Peyer's patch (tissue), 4 donors: ENCODE data around the gene DPYD. TPM values are rescaled to one million over a fixed set of nuclear protein-coding genes. Genes with fewer than 3 reads are reported as not detected.

Experiments
- DNase-seq, 3 donors: peaks; one replicate each; pipeline ENCODE4 v3.0.0-alpha.2; 2017 to 2019
- H3K27ac ChIP-seq, 4 donors: fragments of 200-600 bp; sonication (generic); one replicate each; pipeline ENCODE4 v1.5.1; 2016 to 2019
- H3K27me3 ChIP-seq, 2 donors: fragments of 200-600 bp; sonication (generic); one replicate each; pipeline ENCODE4 v1.5.1; 2019
- H3K36me3 ChIP-seq, 3 donors: fragments of 200-600 bp; sonication (generic); one replicate each; pipeline ENCODE4 v1.5.1; 2016 to 2019
- H3K4me1 ChIP-seq, 4 donors: fragments of 200-600 bp; sonication (generic); one replicate each; pipeline ENCODE4 v1.5.1; 2016 to 2019
- H3K4me3 ChIP-seq, 4 donors: fragments of 200-600 bp; sonication (generic); 1 replicate in 3 of 4; 2 replicates in 1 of 4; pipeline ENCODE4 v1.5.1; 2016 to 2019; ENCODE audit warnings: mild to moderate bottlenecking in 1 of 4
- H3K9me3 ChIP-seq, 4 donors: fragments of 200-600 bp; sonication (generic); one replicate each; pipeline ENCODE4 v1.5.1; 2016 to 2019; ENCODE audit warnings: mild to moderate bottlenecking in 1 of 4
- POLR2A ChIP-seq, 2 donors: fragments of 450-650 bp; IDR thresholded peaks; one replicate each; pipeline ENCODE4 v1.5.1; 2017; ENCODE audit warnings: antibody characterized with exemption in 2 of 2, mild to moderate bottlenecking in 2 of 2, moderate library complexity in 2 of 2
- total RNA-seq, 4 donors: library from RNA; depleted of rRNA; stranded (reverse); fragments of >200 nt; gene quantifications; one replicate each; pipeline ENCODE4 v1.1.0, GENCODE V29; 2016
- TF ChIP-seq, protein P1 (sequence below), 6 experiments: fragments of 450-650 bp in 4 of 6; fragments of 200-600 bp in 2 of 6; sonication (generic) in 1 of 6; IDR thresholded peaks; one replicate each; pipeline ENCODE4 v1.5.1; 2017 to 2019; ENCODE audit warnings: antibody characterized with exemption in 6 of 6, mild to moderate bottlenecking in 3 of 6, moderate library complexity in 1 of 6

DPYD gene
- total RNA-seq, 4 donors from 2014 or later, result 30.8 to 39.7 (median 36.4) TPM

- no peak for DNase-seq
- no peak overlapping the region for H3K4me3 ChIP-seq
- H3K27ac ChIP-seq, result no peak overlapping the region
- H3K27me3 ChIP-seq, result no peaks in the 10 kb centered on the region
- TF ChIP-seq, protein P1, sequence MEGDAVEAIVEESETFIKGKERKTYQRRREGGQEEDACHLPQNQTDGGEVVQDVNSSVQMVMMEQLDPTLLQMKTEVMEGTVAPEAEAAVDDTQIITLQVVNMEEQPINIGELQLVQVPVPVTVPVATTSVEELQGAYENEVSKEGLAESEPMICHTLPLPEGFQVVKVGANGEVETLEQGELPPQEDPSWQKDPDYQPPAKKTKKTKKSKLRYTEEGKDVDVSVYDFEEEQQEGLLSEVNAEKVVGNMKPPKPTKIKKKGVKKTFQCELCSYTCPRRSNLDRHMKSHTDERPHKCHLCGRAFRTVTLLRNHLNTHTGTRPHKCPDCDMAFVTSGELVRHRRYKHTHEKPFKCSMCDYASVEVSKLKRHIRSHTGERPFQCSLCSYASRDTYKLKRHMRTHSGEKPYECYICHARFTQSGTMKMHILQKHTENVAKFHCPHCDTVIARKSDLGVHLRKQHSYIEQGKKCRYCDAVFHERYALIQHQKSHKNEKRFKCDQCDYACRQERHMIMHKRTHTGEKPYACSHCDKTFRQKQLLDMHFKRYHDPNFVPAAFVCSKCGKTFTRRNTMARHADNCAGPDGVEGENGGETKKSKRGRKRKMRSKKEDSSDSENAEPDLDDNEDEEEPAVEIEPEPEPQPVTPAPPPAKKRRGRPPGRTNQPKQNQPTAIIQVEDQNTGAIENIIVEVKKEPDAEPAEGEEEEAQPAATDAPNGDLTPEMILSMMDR (IDR thresholded peaks at IDR 0.05), result no peak
- TF ChIP-seq POLR2A (IDR thresholded peaks at IDR 0.05), result no peak
- no peaks in the 10 kb centered on the region for H3K9me3 ChIP-seq
- no peaks in the 10 kb centered on the region for H3K36me3 ChIP-seq
- H3K4me1 ChIP-seq, result no peaks in the 10 kb centered on the region
Measured at GRCh38 chr1:97814121-97814520, 106.7 kb downstream of the DPYD start.

DNA sequence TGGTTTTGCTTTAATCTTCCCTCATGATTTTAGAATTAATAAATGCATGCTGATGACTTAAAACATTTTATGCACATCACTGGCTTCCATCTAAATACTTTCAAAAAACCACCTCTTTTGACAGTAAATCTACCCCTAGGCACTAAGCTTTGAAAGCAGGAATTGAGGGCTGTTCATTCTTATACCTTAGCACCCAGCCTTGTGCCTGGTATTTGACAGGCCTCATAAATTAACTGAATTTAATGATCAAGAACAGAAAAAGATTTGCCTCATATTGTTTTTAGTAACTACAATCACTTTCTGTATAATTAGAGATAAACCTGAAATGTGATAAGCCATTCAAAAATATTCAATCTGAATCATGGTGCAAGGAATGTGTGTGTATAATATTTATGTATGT, 108.8 kb downstream of the DPYD start:
- no peaks in the 10 kb centered on the region for H3K9me3 ChIP-seq
- H3K4me3 ChIP-seq, result no peak overlapping the region
- H3K27me3 ChIP-seq, result no peaks in the 10 kb centered on the region
- no peak for DNase-seq
- TF ChIP-seq, protein P1 (IDR thresholded peaks at IDR 0.05), result no peak
- no peak for TF ChIP-seq POLR2A (IDR thresholded peaks at IDR 0.05)
- H3K36me3 ChIP-seq, result no peaks in the 10 kb centered on the region
- no peak overlapping the region for H3K27ac ChIP-seq
- no peaks in the 10 kb centered on the region for H3K4me1 ChIP-seq

- H3K27ac ChIP-seq, result no peak overlapping the region
- no peaks in the 10 kb centered on the region for H3K27me3 ChIP-seq
- no peak for TF ChIP-seq POLR2A (IDR thresholded peaks at IDR 0.05)
- TF ChIP-seq, protein P1 (IDR thresholded peaks at IDR 0.05), result no peak
- no peaks in the 10 kb centered on the region for H3K9me3 ChIP-seq
- H3K4me3 ChIP-seq, result no peak overlapping the region
- no peaks in the 10 kb centered on the region for H3K36me3 ChIP-seq
- no peaks in the 10 kb centered on the region for H3K4me1 ChIP-seq
- DNase-seq, result no peak
Measured at GRCh38 chr1:97806996-97807520, 113.8 kb downstream of the DPYD start.

DNA sequence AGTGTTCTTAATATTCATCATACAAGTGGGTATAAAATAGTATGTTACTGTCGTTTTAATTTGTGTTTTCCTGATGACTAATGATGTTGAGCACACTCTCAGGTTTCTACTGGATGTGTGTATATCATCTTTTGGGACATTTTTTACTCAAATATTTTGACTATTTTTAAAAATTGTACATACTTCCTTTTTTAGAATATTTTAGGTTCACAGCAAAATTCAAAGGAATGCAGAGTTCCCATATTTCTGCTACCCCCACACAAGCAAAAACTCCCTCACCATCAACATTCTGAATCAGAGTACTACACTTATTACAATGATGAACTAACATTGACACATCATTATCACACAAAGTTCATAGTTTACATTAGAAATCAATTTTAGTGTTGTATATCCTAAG, 114.5 kb downstream of the DPYD start:
- no peaks in the 10 kb centered on the region for H3K4me1 ChIP-seq
- no peak for TF ChIP-seq POLR2A (IDR thresholded peaks at IDR 0.05)
- TF ChIP-seq, protein P1 (IDR thresholded peaks at IDR 0.05), result no peak
- no peak for DNase-seq
- H3K4me3 ChIP-seq, result no peak overlapping the region
- H3K9me3 ChIP-seq, result no peaks in the 10 kb centered on the region
- no peak overlapping the region for H3K27ac ChIP-seq
- H3K27me3 ChIP-seq, result no peaks in the 10 kb centered on the region
- no peaks in the 10 kb centered on the region for H3K36me3 ChIP-seq

GRCh38 chr1:97805093-97805492, 115.7 kb downstream of the DPYD start:
- Histone ChIP-seq H3K9me3 (no peaks in the 10 kb centered on the region), H3K4me3 (no peak overlapping the region), H3K27ac (no peak overlapping the region), H3K27me3 (no peaks in the 10 kb centered on the region), H3K4me1 (no peaks in the 10 kb centered on the region), H3K36me3 (no peaks in the 10 kb centered on the region)
- DNase-seq, result no peak
- TF ChIP-seq POLR2A (IDR thresholded peaks at IDR 0.05), result no peak
- TF ChIP-seq, protein P1 (IDR thresholded peaks at IDR 0.05), result no peak

DNA sequence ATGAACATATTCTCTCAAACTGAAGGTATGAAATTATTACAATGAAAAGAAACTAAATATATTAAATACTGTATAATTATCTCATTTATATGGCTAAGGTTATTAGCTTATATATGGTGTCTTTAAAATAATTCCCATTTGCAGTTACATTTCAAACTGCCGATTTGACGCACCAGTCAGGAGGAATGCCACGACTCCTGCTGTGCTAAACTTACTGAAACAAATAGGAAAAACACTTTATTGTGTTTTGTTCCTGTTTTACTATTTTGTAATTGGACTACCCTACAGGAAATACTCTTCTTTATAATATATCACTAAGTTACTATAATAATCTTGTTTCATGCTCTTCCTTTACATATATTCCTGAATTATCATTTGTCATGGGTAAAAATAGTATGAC, 117.8 kb downstream of the DPYD start:
- Histone ChIP-seq H3K27me3 (no peaks in the 10 kb centered on the region), H3K4me1 (no peaks in the 10 kb centered on the region), H3K4me3 (no peak overlapping the region), H3K9me3 (no peaks in the 10 kb centered on the region), H3K36me3 (no peaks in the 10 kb centered on the region), H3K27ac (no peak overlapping the region)
- TF ChIP-seq POLR2A (IDR thresholded peaks at IDR 0.05), result no peak
- TF ChIP-seq, protein P1 (IDR thresholded peaks at IDR 0.05), result no peak
- DNase-seq, result no peak
